Neutrophil (primary cell): ENCODE measurements around the gene ELL.
"Not testable (repeated sequence)": the region's sequence is repeated elsewhere in the genome, so short reads cannot be mapped to it uniquely, and the experiment has no call there.

Experiments used
- H3K27ac ChIP-seq: fragments of 200-600 bp; sonication (generic); 2 replicates; pipeline ENCODE4 v1.5.1; 2016; ENCODE audit warnings: mild to moderate bottlenecking, moderate library complexity
- H3K27me3 ChIP-seq: fragments of 200-600 bp; sonication (generic); 2 replicates; pipeline ENCODE4 v1.6.0; 2016; ENCODE audit warnings: mild to moderate bottlenecking
- H3K36me3 ChIP-seq: fragments of 200-600 bp; sonication (generic); 2 replicates; pipeline ENCODE4 v1.5.1; 2017
- H3K4me1 ChIP-seq, 2 experiments: fragments of 200-600 bp in 1 of 2; sonication (generic) in 1 of 2; 1 replicate in 1 of 2; 2 replicates in 1 of 2; pipeline versions ENCODE4 v1.5.1 to v1.6.1; 2013 to 2016; ENCODE audit warnings: low read depth in 1 of 2, low read length in 1 of 2, mild to moderate bottlenecking in 1 of 2, moderate library complexity in 1 of 2; ENCODE audit not compliant: control insufficient read depth in 1 of 2, insufficient read depth in 1 of 2
- H3K4me3 ChIP-seq, 2 experiments: fragments of 200-600 bp in 1 of 2; sonication (generic) in 1 of 2; 1 replicate in 1 of 2; 2 replicates in 1 of 2; pipeline ENCODE4 v1.5.1; 2013 to 2016; ENCODE audit warnings: low read depth in 1 of 2, low read length in 1 of 2, mild to moderate bottlenecking in 1 of 2, moderate library complexity in 1 of 2
- H3K9me3 ChIP-seq: fragments of 200-600 bp; sonication (generic); 2 replicates; pipeline ENCODE4 v1.5.1; 2016
- TF ChIP-seq, protein P1 (sequence below): fragments of 200-600 bp; sonication (generic); IDR thresholded peaks from 2 replicates; pipeline ENCODE4 v1.5.1; 2016; ENCODE audit warnings: antibody characterized with exemption

Gene ELL

GRCh38 chr19:18541992-18542940 is 20.4 kb upstream of the ELL start:
- Histone ChIP-seq H3K36me3 (peaks cover 47% of the 10 kb centered on the region), H3K27ac (peak overlapping the region; percentile 95), H3K27me3 (no peaks in the 10 kb centered on the region), H3K4me1 (peaks cover 41 to 42% of the 10 kb centered on the region in 2 experiments), H3K9me3 (no peaks in the 10 kb centered on the region), H3K4me3 (peak overlapping the region; percentile 73 to 82)
- TF ChIP-seq, protein P1, sequence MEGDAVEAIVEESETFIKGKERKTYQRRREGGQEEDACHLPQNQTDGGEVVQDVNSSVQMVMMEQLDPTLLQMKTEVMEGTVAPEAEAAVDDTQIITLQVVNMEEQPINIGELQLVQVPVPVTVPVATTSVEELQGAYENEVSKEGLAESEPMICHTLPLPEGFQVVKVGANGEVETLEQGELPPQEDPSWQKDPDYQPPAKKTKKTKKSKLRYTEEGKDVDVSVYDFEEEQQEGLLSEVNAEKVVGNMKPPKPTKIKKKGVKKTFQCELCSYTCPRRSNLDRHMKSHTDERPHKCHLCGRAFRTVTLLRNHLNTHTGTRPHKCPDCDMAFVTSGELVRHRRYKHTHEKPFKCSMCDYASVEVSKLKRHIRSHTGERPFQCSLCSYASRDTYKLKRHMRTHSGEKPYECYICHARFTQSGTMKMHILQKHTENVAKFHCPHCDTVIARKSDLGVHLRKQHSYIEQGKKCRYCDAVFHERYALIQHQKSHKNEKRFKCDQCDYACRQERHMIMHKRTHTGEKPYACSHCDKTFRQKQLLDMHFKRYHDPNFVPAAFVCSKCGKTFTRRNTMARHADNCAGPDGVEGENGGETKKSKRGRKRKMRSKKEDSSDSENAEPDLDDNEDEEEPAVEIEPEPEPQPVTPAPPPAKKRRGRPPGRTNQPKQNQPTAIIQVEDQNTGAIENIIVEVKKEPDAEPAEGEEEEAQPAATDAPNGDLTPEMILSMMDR, result no peak

GRCh38 chr19:18541258-18541991 is 19.6 kb upstream of the ELL start:
- Histone ChIP-seq H3K27me3 (no peaks in the 10 kb centered on the region), H3K4me3 (peak overlapping the region in 1 of 2 experiments; percentile 73), H3K4me1 (peaks cover 41 to 42% of the 10 kb centered on the region in 2 experiments), H3K27ac (peak overlapping the region; percentile 95), H3K9me3 (no peaks in the 10 kb centered on the region), H3K36me3 (peaks cover 56% of the 10 kb centered on the region)
- TF ChIP-seq, protein P1, result no peak

- H3K4me3 ChIP-seq, H3K27me3 ChIP-seq, H3K27ac ChIP-seq, H3K9me3 ChIP-seq: not testable (repeated sequence)
- Histone ChIP-seq H3K36me3 (peaks cover 68% of the 10 kb centered on the region), H3K4me1 (peaks cover 29 to 32% of the 10 kb centered on the region in 2 experiments)
Measured at GRCh38 chr19:18540200-18540599, 18.3 kb upstream of the ELL start.

- H3K9me3 ChIP-seq, result no peaks in the 10 kb centered on the region
- peaks cover 76% of the 10 kb centered on the region for H3K36me3 ChIP-seq
- TF ChIP-seq, protein P1, result no peak
- H3K27me3 ChIP-seq, result no peaks in the 10 kb centered on the region
- H3K4me3 ChIP-seq, result no peak overlapping the region
- H3K4me1 ChIP-seq, result peaks cover 21 to 24% of the 10 kb centered on the region in 2 experiments
- H3K27ac ChIP-seq, result no peak overlapping the region
Measured at GRCh38 chr19:18539372-18539771, 17.5 kb upstream of the ELL start.

DNA sequence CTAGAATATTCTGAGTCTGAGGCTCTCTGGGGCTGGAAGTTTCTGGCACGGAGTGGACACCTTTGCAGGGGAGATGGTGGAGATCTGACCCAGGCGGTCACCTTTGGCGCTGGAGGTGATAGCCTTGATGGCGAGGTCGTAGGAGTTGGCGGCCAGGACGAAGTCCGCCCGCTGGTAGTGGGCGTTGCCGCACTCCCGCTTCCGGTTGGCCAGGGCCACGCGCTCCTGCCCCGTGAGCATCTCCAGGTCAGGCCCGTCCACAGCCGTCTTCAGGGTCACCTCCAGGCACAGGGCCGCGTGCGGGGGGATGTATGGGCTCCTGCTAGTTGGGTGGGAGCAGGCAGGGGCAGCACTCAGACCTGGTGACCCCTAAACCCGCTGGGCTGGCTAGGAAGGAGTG is 16.2 kb upstream of the ELL start:
- no peaks in the 10 kb centered on the region for H3K27me3 ChIP-seq
- H3K27ac ChIP-seq, result no peak overlapping the region
- no peaks in the 10 kb centered on the region for H3K9me3 ChIP-seq
- TF ChIP-seq, protein P1, result no peak
- peaks cover 86% of the 10 kb centered on the region for H3K36me3 ChIP-seq
- peaks cover 15 to 17% of the 10 kb centered on the region in 2 experiments for H3K4me1 ChIP-seq
- H3K4me3 ChIP-seq, result no peak overlapping the region

DNA sequence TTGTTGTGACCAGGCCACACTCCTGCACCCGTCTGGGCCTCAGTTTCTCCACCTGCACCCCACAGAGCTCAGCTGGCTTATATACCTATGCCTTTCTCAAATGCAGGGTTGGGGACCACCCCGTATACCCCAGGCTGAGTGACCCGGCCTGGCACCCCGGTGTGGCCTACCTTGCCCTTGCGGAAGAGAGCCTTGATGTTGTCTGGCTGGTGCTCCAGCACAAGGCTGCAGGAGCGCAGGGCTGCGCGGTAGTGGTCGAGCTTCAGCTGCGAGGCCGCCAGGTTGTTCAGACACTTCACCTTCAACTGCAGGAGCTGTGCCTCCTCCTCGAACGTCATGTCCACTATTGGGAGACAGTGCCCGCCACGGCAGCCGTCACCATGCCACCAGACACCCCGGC is 15.6 kb upstream of the ELL start:
- H3K4me3 ChIP-seq, result no peak overlapping the region
- H3K36me3 ChIP-seq, result peaks cover 92% of the 10 kb centered on the region
- TF ChIP-seq, protein P1, result no peak
- H3K4me1 ChIP-seq, result peaks cover 14% of the 10 kb centered on the region in 2 experiments
- H3K27ac ChIP-seq, result no peak overlapping the region
- H3K27me3 ChIP-seq, result no peaks in the 10 kb centered on the region
- H3K9me3 ChIP-seq, result no peaks in the 10 kb centered on the region
